GM19395 (cell line): ENCODE measurements around the gene NOTCH2.
"Not testable (repeated sequence)": the region's sequence is repeated elsewhere in the genome, so short reads cannot be mapped to it uniquely, and the experiment has no call there.

Experiments
- ATAC-seq: cut with Tn5 transposase; IDR thresholded peaks from one replicate; pipeline ENCODE4 v1.9.1; 2021; ENCODE audit warnings: mild to moderate bottlenecking, moderate library complexity; ENCODE audit not compliant: unreplicated experiment

The NOTCH2 gene

GRCh38 chr1:120069920-120070214, 405 bp upstream of the NOTCH2 start:
- ATAC-seq, result not testable (repeated sequence)

- not testable (repeated sequence) for ATAC-seq
Measured at GRCh38 chr1:120068683-120069066, 787 bp downstream of the NOTCH2 start.

- not testable (repeated sequence) for ATAC-seq
Measured at GRCh38 chr1:120048208-120048607, 21.3 kb downstream of the NOTCH2 start.

- not testable (repeated sequence) for ATAC-seq
Measured at GRCh38 chr1:120041771-120042170, 27.7 kb downstream of the NOTCH2 start.

- not testable (repeated sequence) for ATAC-seq
Measured at GRCh38 chr1:120032253-120032652, 37.2 kb downstream of the NOTCH2 start.

- not testable (repeated sequence) for ATAC-seq
Measured at GRCh38 chr1:120023791-120024190, 45.7 kb downstream of the NOTCH2 start.

- not testable (repeated sequence) for ATAC-seq
Measured at GRCh38 chr1:120014978-120015377, 54.5 kb downstream of the NOTCH2 start.

GRCh38 chr1:120008320-120008719, 61.1 kb downstream of the NOTCH2 start:
- not testable (repeated sequence) for ATAC-seq

GRCh38 chr1:120007850-120008249, 61.6 kb downstream of the NOTCH2 start:
- ATAC-seq, result not testable (repeated sequence)

GRCh38 chr1:120001035-120001434, 68.4 kb downstream of the NOTCH2 start:
- not testable (repeated sequence) for ATAC-seq

GRCh38 chr1:119996731-119997312, 72.6 kb downstream of the NOTCH2 start:
- not testable (repeated sequence) for ATAC-seq

GRCh38 chr1:119995975-119996374, 73.5 kb downstream of the NOTCH2 start:
- not testable (repeated sequence) for ATAC-seq

GRCh38 chr1:119988306-119989062, 81.0 kb downstream of the NOTCH2 start:
- ATAC-seq, result peak; percentile 54

GRCh38 chr1:119987686-119988085, 81.8 kb downstream of the NOTCH2 start:
- ATAC-seq, result peak; percentile 53

- ATAC-seq, result no peak
Measured at GRCh38 chr1:119987112-119987511, 82.3 kb downstream of the NOTCH2 start.

- no peak for ATAC-seq
Measured at GRCh38 chr1:119986007-119986497, 83.4 kb downstream of the NOTCH2 start.

GRCh38 chr1:119984771-119985170, 84.7 kb downstream of the NOTCH2 start:
- ATAC-seq, result no peak

GRCh38 chr1:119981986-119982815, 87.3 kb downstream of the NOTCH2 start:
- ATAC-seq, result no peak

- no peak for ATAC-seq
Measured at GRCh38 chr1:119981496-119981895, 88.0 kb downstream of the NOTCH2 start.

- ATAC-seq, result no peak
Measured at GRCh38 chr1:119978018-119978505, 91.4 kb downstream of the NOTCH2 start.

GRCh38 chr1:119977113-119977736, 92.2 kb downstream of the NOTCH2 start:
- not testable (repeated sequence) for ATAC-seq
